HG02759 (cell line): Measurements from ENCODE around the gene ACD.
A peak's percentile ranks its signal among the peaks of the same experiment; 100 is the strongest.
"Not testable (repeated sequence)": the region's sequence is repeated elsewhere in the genome, so short reads cannot be mapped to it uniquely, and the experiment has no call there.

Experiments
- ATAC-seq: cut with Tn5 transposase; IDR thresholded peaks from one replicate; pipeline ENCODE4 v1.9.1; 2021; ENCODE audit warnings: mild to moderate bottlenecking, moderate library complexity; ENCODE audit not compliant: unreplicated experiment

ACD gene

GRCh38 chr16:67659675-67660563 lies at the start of gene ACD:
ACD (minus strand) TSS chr16:67660260; CDS start chr16:67660220, 40 bp downstream.
- peak; percentile 61 for ATAC-seq

GRCh38 chr16:67709050-67709449 lies 49.0 kb upstream of the ACD start:
- ATAC-seq = no peak

DNA sequence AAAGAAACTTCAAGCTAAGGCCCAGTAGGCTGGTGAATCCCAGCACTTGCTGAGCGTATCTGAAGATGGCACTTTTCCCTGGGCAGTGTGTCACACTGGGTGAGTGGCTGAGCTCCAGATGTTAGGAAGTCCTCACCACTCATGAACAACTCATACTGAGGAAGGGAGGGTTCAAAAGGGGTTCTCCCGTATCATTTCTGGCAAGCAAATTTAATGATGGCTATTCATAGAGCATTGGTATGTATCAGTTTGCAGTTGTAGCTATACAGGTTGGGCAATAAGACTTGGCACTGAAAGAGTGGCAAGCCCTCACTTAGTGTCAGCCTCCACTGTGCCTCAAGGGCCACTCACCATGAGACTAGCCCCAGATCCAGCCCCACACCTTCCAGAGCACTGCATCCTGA lies 48.3 kb upstream of the ACD start:
- no peak for ATAC-seq

DNA sequence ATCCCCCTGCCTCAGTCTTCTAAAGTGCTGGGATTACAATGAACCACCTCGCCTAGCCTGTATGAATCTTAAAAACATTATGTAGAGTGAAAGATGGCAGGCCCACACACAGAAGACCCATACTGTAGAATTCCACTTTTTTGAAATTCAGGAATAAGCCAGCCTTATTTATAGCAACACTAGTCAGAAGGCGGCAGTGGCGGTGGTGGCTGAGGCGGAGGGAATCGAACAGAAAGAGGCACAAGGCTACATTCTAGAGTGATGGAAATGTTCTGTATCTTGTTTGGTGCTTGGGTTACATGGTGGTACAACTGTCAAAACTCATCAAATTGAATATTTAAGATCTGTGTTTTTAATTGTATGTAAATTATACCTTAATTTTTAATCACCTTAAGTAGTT lies 47.7 kb upstream of the ACD start:
- no peak for ATAC-seq

DNA sequence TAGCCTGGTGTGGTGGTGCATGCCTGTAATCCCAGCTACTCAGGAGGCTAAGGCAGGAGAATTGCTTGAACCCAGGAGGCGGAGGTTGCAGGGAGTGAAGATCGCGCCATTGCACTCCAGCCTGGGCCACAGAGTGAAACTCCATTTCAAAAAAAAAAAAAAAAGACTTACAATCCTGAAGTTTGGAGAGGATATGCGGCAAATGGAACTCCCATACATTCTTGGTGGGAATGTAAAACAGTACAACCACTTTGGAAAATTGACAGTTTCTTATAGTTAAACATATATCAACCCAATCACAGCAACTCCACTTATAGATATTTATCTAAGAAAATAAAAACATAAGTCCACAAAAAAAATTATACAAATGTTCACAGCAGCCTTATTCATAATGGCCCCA lies 47.1 kb upstream of the ACD start:
- ATAC-seq = no peak

GRCh38 chr16:67704110-67704509 lies 44.0 kb upstream of the ACD start:
- no peak for ATAC-seq

DNA sequence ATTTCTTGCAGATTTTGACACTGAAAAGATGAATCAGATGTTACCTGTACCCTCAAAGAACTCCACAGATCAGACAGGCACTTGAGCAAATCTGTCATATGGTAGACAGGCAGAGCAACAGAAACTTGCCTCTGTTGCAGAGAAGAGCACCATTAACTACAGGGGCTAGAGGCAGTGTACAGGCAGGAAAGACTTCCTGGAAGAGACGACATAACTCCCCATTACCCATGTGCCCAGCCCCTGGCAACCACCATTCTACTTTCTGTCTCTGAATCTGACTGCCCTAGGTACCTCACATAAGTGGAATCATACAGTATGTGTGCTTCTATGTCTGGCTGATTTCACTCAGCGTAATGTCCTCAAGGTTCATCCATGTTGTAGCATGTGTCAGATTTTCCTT lies 43.6 kb upstream of the ACD start:
- ATAC-seq = no peak

- no peak for ATAC-seq
These were observed 42.1 kb upstream of the ACD start for GRCh38 chr16:67702130-67702529.

GRCh38 chr16:67701420-67701819 lies 41.4 kb upstream of the ACD start:
- ATAC-seq = no peak

DNA sequence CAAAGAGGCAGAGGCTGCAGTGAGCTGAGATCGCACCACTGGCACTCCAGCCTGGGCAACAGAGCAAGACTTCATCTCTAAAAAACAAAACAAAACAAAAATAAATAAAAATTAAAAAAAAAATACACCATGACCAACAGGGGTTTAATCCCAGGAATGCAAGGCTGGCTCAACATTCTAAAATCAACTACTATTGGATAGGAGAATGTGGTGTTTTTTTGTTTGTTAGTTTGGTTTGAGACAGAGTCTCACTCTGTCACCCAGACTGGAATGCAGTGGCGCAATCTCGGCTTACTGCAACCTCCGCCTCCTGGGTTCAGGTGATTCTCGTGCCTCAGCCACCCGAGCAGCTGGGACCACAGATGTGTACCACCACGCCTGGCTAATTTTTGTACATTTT lies 39.2 kb upstream of the ACD start:
- ATAC-seq = no peak

GRCh38 chr16:67697422-67698185 lies 37.5 kb upstream of the ACD start:
- ATAC-seq = no peak

GRCh38 chr16:67694611-67695010 lies 34.6 kb upstream of the ACD start:
- ATAC-seq = no peak

DNA sequence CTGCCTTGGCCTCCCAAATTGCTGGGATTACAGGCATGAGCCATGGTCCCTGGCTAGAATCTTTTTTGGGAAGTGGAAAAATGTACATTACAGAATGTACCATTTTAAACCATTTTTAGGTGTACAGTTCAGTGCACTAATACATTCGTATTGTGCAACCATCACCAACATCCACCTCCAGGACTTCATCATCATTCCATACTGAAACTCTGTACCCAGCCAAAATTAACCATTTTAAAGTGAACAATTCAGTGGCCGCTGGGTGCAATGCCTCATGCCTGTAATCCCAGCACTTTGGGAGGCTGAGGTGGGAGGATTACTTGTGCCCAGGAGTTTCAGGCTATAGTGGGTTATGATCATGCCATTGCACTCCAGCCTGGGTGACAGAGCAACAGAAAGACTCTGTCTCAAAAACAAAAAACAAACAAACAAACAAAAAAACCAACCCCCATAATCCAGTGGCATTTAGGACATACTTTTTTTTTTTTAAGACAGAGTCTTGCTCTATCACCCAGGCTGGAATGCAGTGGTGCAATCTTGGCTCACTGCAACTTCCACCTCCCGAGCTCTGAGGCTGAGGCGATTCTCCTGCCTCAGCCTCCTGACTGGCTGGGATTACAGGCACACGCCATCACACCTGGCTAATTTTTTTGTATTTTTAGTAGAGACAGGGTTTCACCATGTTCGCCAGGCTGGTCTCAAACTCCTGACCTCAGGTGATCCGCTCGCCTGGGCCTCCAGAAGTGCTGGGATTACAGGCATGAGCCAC lies 33.6 kb upstream of the ACD start:
- ATAC-seq = not testable (repeated sequence)

- ATAC-seq = peak; percentile 49
These were observed 25.5 kb upstream of the ACD start for GRCh38 chr16:67685388-67686112.

GRCh38 chr16:67683767-67684166 lies 23.7 kb upstream of the ACD start:
- ATAC-seq = no peak

DNA sequence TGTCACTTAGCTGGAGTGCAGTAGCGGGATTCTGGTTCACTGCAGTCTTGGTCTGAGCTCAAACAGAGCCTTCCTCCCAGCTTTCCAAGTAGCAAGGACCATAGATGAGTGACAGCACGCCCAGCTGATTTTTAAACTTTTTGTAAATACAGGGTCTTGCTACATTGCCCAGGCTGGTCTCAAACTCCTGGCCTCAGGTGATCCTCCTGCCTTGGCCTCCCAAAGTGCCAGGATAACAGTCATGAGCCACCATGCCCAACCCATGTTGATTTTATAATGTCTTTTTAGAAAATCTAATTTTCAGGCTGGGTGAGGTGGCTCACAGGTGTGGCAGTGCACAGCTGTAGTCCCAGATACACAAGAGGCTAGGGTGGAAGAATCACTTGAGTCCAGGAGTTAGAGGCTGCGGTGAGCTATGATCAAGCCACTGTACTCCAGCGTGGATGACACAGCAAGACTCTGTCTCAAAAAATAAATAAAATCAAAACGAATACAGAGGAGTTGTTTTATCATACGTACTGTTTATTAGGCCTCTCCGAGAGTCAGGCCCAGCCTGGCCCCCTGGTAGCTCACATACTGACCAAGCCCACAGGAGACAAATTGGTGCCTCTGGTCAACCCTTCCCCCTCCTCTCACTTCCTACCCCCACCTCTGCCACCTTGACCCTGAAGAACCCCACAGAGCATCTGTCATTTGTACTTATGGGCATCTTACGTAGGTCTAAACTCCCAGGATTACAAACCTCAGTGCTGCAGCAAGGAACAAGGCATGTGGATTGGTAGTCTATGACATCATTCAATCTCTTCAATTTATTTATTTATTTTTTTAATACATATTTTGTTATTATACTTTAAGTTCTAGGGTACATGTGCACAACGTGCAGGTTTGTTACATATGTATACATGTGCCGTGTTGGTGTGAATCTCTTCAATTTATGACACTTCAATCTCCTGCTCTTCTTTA lies 20.2 kb upstream of the ACD start:
- no peak for ATAC-seq

- no peak for ATAC-seq
These were observed 18.4 kb upstream of the ACD start for GRCh38 chr16:67678354-67679023.

- no peak for ATAC-seq
These were observed 17.7 kb upstream of the ACD start for GRCh38 chr16:67677712-67678111.

DNA sequence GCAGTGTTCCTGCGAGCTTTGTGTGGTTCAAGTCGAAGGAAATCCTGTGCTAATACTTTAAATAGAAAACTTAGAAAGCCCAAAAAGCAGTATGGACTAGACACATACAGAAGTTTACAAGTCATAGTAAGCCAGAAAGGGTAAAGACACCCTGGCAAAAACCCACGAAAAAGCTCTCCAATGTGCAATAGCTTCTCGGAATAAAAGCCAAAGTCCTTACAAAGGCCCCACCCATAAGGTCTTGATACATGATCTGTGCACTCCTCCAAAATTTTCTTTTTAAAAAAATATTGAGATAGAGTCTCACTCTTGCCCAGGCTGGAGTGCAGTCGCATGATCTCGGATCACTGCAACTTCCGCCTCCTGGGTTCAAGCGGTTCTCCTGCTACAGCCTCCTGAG lies 16.9 kb upstream of the ACD start:
- ATAC-seq = no peak
